HG03378 (cell line): Measurements from ENCODE around the gene LGALS1.
"Not testable (repeated sequence)": the region's sequence is repeated elsewhere in the genome, so short reads cannot be mapped to it uniquely, and the experiment has no call there.

Experiments used
- ATAC-seq: cut with Tn5 transposase; IDR thresholded peaks from one replicate; pipeline ENCODE4 v1.9.1; 2021; ENCODE audit warnings: mild to moderate bottlenecking, moderate library complexity; ENCODE audit not compliant: unreplicated experiment

LGALS1 gene

GRCh38 chr22:37716708-37717107 is 41.3 kb downstream of the LGALS1 start:
- ATAC-seq: no peak

- not testable (repeated sequence) for ATAC-seq
Observed at GRCh38 chr22:37717235-37717634, 41.8 kb downstream of the LGALS1 start.

GRCh38 chr22:37717746-37718305 is 42.4 kb downstream of the LGALS1 start:
- ATAC-seq: not testable (repeated sequence)

GRCh38 chr22:37725551-37726240 is 50.3 kb downstream of the LGALS1 start:
- ATAC-seq: no peak

GRCh38 chr22:37726241-37726887 is 50.9 kb downstream of the LGALS1 start:
- no peak for ATAC-seq

- no peak for ATAC-seq
Observed at GRCh38 chr22:37728620-37729019, 53.2 kb downstream of the LGALS1 start.
